DMS114 treated with DMSO at 0.1 percent for 48 hours (cell line): ENCODE data around the gene FHAD1.

Experiments used
- DNase-seq: peaks from one replicate; lab custom pipeline; 2025; ENCODE audit not compliant: unreplicated experiment; lab: John Stamatoyannopoulos, UW

FHAD1 gene

GRCh38 chr1:15324869-15325335 is 77.9 kb downstream of the FHAD1 start:
- DNase-seq, result no peak

GRCh38 chr1:15325375-15326085 is 78.5 kb downstream of the FHAD1 start:
- no peak for DNase-seq

- no peak for DNase-seq
These were observed 79.9 kb downstream of the FHAD1 start for GRCh38 chr1:15326691-15327588.

- DNase-seq, result no peak
These were observed 81.5 kb downstream of the FHAD1 start for GRCh38 chr1:15328351-15329103.

GRCh38 chr1:15329104-15329820 is 82.2 kb downstream of the FHAD1 start:
- no peak for DNase-seq

- no peak for DNase-seq
These were observed 83.0 kb downstream of the FHAD1 start for GRCh38 chr1:15330028-15330427.

- no peak for DNase-seq
These were observed 84.2 kb downstream of the FHAD1 start for GRCh38 chr1:15331180-15331579.

GRCh38 chr1:15331734-15332133 is 84.7 kb downstream of the FHAD1 start:
- no peak for DNase-seq

- no peak for DNase-seq
These were observed 85.5 kb downstream of the FHAD1 start for GRCh38 chr1:15332525-15332924.

- no peak for DNase-seq
These were observed 86.1 kb downstream of the FHAD1 start for GRCh38 chr1:15332952-15333715.

- DNase-seq, result no peak
These were observed 88.0 kb downstream of the FHAD1 start for GRCh38 chr1:15334995-15335394.

GRCh38 chr1:15336866-15337265 is 89.8 kb downstream of the FHAD1 start:
- no peak for DNase-seq

GRCh38 chr1:15337656-15338402 is 90.8 kb downstream of the FHAD1 start:
- no peak for DNase-seq

GRCh38 chr1:15339570-15339969 is 92.5 kb downstream of the FHAD1 start:
- no peak for DNase-seq

GRCh38 chr1:15341228-15341627 is 94.2 kb downstream of the FHAD1 start:
- DNase-seq, result no peak

GRCh38 chr1:15341634-15342407 is 94.8 kb downstream of the FHAD1 start:
- no peak for DNase-seq

- DNase-seq, result no peak
These were observed 95.5 kb downstream of the FHAD1 start for GRCh38 chr1:15342408-15342967.

- DNase-seq, result no peak
These were observed 96.1 kb downstream of the FHAD1 start for GRCh38 chr1:15343099-15343498.
